Fibroblast of mammary gland (primary cell): ENCODE measurements around the gene SMURF2.

Experiments used
- DNase-seq: peaks from one replicate; pipeline ENCODE4 v3.0.0-alpha.2; 2010; ENCODE audit warnings: low read depth
- H3K4me3 ChIP-seq: 2 replicates; pipeline ENCODE4 v1.5.1; 2011; ENCODE audit warnings: low read depth, mild to moderate bottlenecking, low read length, moderate library complexity; ENCODE audit not compliant: control insufficient read depth
- CTCF ChIP-seq: conservative IDR thresholded peaks from 2 replicates; pipeline ENCODE4 v1.5.1; 2011; ENCODE audit warnings: low read depth, low read length, inconsistent platforms; ENCODE audit not compliant: control insufficient read depth, insufficient read depth

Gene SMURF2

GRCh38 chr17:64694207-64694606 lies 32.1 kb upstream of the SMURF2 start:
- TF ChIP-seq CTCF: no peak
- DNase-seq: peak; percentile 79
- no peak overlapping the region for H3K4me3 ChIP-seq

GRCh38 chr17:64692187-64692586 lies 30.1 kb upstream of the SMURF2 start:
- DNase-seq: no peak
- TF ChIP-seq CTCF: no peak

GRCh38 chr17:64689106-64689505 lies 27.0 kb upstream of the SMURF2 start:
- DNase-seq: no peak
- H3K4me3 ChIP-seq: no peak overlapping the region
- TF ChIP-seq CTCF: no peak

More at GRCh38 chr17:64692187-64692586, 30.1 kb upstream of the SMURF2 start:
- no peak overlapping the region for H3K4me3 ChIP-seq

GRCh38 chr17:64688481-64688880 lies 26.4 kb upstream of the SMURF2 start:
- H3K4me3 ChIP-seq: no peak overlapping the region
- TF ChIP-seq CTCF: no peak

GRCh38 chr17:64687961-64688360 lies 25.9 kb upstream of the SMURF2 start:
- DNase-seq: peak; percentile 88
- H3K4me3 ChIP-seq: no peak overlapping the region
- no peak for TF ChIP-seq CTCF

More at GRCh38 chr17:64688481-64688880, 26.4 kb upstream of the SMURF2 start:
- no peak for DNase-seq

- no peak overlapping the region for H3K4me3 ChIP-seq
- no peak for DNase-seq
- no peak for TF ChIP-seq CTCF
These were observed 25.3 kb upstream of the SMURF2 start for GRCh38 chr17:64687376-64687775.

- DNase-seq: no peak
- no peak for TF ChIP-seq CTCF
- no peak overlapping the region for H3K4me3 ChIP-seq
These were observed 24.6 kb upstream of the SMURF2 start for GRCh38 chr17:64686705-64687104.
